Esophagus (tissue), 2 donors: ENCODE results near the gene SMARCA2. TPM values are rescaled to one million over a fixed set of nuclear protein-coding genes. Genes with fewer than 3 reads are reported as not detected.
A peak's percentile ranks its signal among the peaks of the same experiment; 100 is the strongest.

Experiments
- H3K27ac ChIP-seq, 2 donors: one replicate each; pipeline ENCODE4 v1.5.1; 2013; ENCODE audit warnings: low read depth in 2 of 2, mild to moderate bottlenecking in 2 of 2, inconsistent platforms in 1 of 2, low read length in 1 of 2, moderate library complexity in 1 of 2
- H3K27me3 ChIP-seq, 2 donors: one replicate each; pipeline ENCODE4 v1.6.1; 2013; ENCODE audit warnings: low read length in 2 of 2, control low read depth in 1 of 2, mild to moderate bottlenecking in 1 of 2; ENCODE audit not compliant: insufficient read depth in 2 of 2, control insufficient read depth in 1 of 2
- H3K36me3 ChIP-seq, 2 donors: one replicate each; pipeline ENCODE4 v1.6.1; 2013; ENCODE audit warnings: low read length in 1 of 2; ENCODE audit not compliant: control insufficient read depth in 2 of 2, insufficient read depth in 2 of 2
- H3K4me1 ChIP-seq, 2 donors: one replicate each; pipeline ENCODE4 v1.6.1; 2013; ENCODE audit warnings: low read length in 1 of 2; ENCODE audit not compliant: control insufficient read depth in 2 of 2, insufficient read depth in 2 of 2
- H3K4me3 ChIP-seq, 2 donors: one replicate each; pipeline ENCODE4 v1.5.1; 2013; ENCODE audit warnings: low read length in 2 of 2, mild to moderate bottlenecking in 2 of 2, low read depth in 1 of 2, moderate library complexity in 1 of 2
- H3K9me3 ChIP-seq, 2 donors: one replicate each; pipeline ENCODE4 v1.6.1; 2013; ENCODE audit warnings: mild to moderate bottlenecking in 2 of 2, low read depth in 1 of 2, low read length in 1 of 2, moderate library complexity in 1 of 2; ENCODE audit not compliant: control insufficient read depth in 2 of 2, insufficient read depth in 1 of 2
- WGBS, 2 donors: extraction: QIAGEN DNeasy Blood & Tissue Kit; methylation state at CpG; one replicate each; pipeline ENCODE4 v1.1.7; 2013; 5-methylcytosine and 5-hydroxymethylcytosine counted together
- polyA plus RNA-seq, 2 donors: library from polyadenylated mRNA; stranded (reverse); fragments of 200-250 nt; gene quantifications; one replicate each; pipeline ENCODE4 v1.2.3, GENCODE V29; 2013
- donor health status: healthy with polysubstance abuse.
- donor health status: Bipolar disorder and iron deficiency.

SMARCA2 gene
- polyA plus RNA-seq, 2 donors, result 18.6 to 28.0 TPM

- Histone ChIP-seq H3K27ac (no peak overlapping the region), H3K27me3 (no peaks in the 10 kb centered on the region), H3K36me3 (no peaks in the 10 kb centered on the region), H3K9me3 (no peaks in the 10 kb centered on the region), H3K4me3 (no peak overlapping the region), H3K4me1 (no peaks in the 10 kb centered on the region)
- 76 to 79% methylated on average over 4 of the region's 4 CpGs for WGBS, 2 donors
These were observed 2.8 kb upstream of the SMARCA2 start for GRCh38 chr9:2012347-2012746.

- peak overlapping the region; percentile 63 to 86 for H3K4me3 ChIP-seq
- WGBS, 2 donors, result 15 to 21% methylated on average over 13 of the region's 13 CpGs
- H3K4me1 ChIP-seq, result no peaks in the 10 kb centered on the region
- no peaks in the 10 kb centered on the region for H3K9me3 ChIP-seq
- no peaks in the 10 kb centered on the region for H3K36me3 ChIP-seq
- H3K27ac ChIP-seq, result peak overlapping the region; percentile 90 to 99
- no peaks in the 10 kb centered on the region for H3K27me3 ChIP-seq
These were observed 1.2 kb upstream of the SMARCA2 start for GRCh38 chr9:2013743-2014475.

GRCh38 chr9:2015581-2016407 is 647 bp downstream of the SMARCA2 start:
- no peaks in the 10 kb centered on the region for H3K36me3 ChIP-seq
- no peaks in the 10 kb centered on the region for H3K9me3 ChIP-seq
- H3K27me3 ChIP-seq, result no peaks in the 10 kb centered on the region
- H3K4me3 ChIP-seq, result peak overlapping the region; percentile 74 to 92
- peak overlapping the region; percentile 98 to 99 for H3K27ac ChIP-seq
- WGBS, 2 donors, result 0% methylated on average over 53 to 59 of the region's 59 CpGs
- no peaks in the 10 kb centered on the region for H3K4me1 ChIP-seq

GRCh38 chr9:2016408-2017330 is 1.5 kb downstream of the SMARCA2 start:
- H3K4me3 ChIP-seq, result peak overlapping the region; percentile 74 to 92
- peaks cover 0 to under 1% of the 10 kb centered on the region in 2 donors for H3K4me1 ChIP-seq
- H3K9me3 ChIP-seq, result no peaks in the 10 kb centered on the region
- H3K36me3 ChIP-seq, result no peaks in the 10 kb centered on the region
- H3K27ac ChIP-seq, result peak overlapping the region; percentile 98 to 99
- H3K27me3 ChIP-seq, result no peaks in the 10 kb centered on the region
- WGBS, 2 donors, result 0% methylated on average over 74 to 85 of the region's 85 CpGs

GRCh38 chr9:2017331-2018161 is 2.4 kb downstream of the SMARCA2 start:
- Histone ChIP-seq H3K4me3 (peak overlapping the region; percentile 74 to 92), H3K9me3 (no peaks in the 10 kb centered on the region), H3K27ac (peak overlapping the region; percentile 98 to 99), H3K4me1 (peaks cover 0 to 3% of the 10 kb centered on the region in 2 donors), H3K36me3 (no peaks in the 10 kb centered on the region), H3K27me3 (no peaks in the 10 kb centered on the region)
- WGBS, 2 donors, result 0 to 1% methylated on average over 66 to 81 of the region's 81 CpGs

- Histone ChIP-seq H3K27ac (peak overlapping the region; percentile 98 to 99), H3K4me1 (peaks cover 2 to 3% of the 10 kb centered on the region in 2 donors), H3K36me3 (no peaks in the 10 kb centered on the region), H3K4me3 (peak overlapping the region; percentile 74 to 92), H3K9me3 (no peaks in the 10 kb centered on the region), H3K27me3 (no peaks in the 10 kb centered on the region)
- 2 to 6% methylated on average over 7 of the region's 7 CpGs for WGBS, 2 donors
These were observed 3.1 kb downstream of the SMARCA2 start for GRCh38 chr9:2018162-2018643.

GRCh38 chr9:2018764-2019558 is 3.8 kb downstream of the SMARCA2 start:
- Histone ChIP-seq H3K4me1 (peaks cover 2 to 3% of the 10 kb centered on the region in 2 donors), H3K27ac (peak overlapping the region; percentile 56 to 74), H3K27me3 (no peaks in the 10 kb centered on the region), H3K4me3 (peak overlapping the region in 1 of 2 donors; percentile 74), H3K9me3 (no peaks in the 10 kb centered on the region), H3K36me3 (no peaks in the 10 kb centered on the region)
- 16 to 21% methylated on average over 6 of the region's 6 CpGs for WGBS, 2 donors

GRCh38 chr9:2019723-2020122 is 4.6 kb downstream of the SMARCA2 start:
- Histone ChIP-seq H3K9me3 (no peaks in the 10 kb centered on the region), H3K4me3 (no peak overlapping the region), H3K4me1 (peaks cover 2 to 6% of the 10 kb centered on the region in 2 donors), H3K27me3 (no peaks in the 10 kb centered on the region), H3K36me3 (no peaks in the 10 kb centered on the region), H3K27ac (no peak overlapping the region)
- 60 to 62% methylated on average over 1 of the region's 1 CpG for WGBS, 2 donors
